ENCODE results near the gene PIP4K2C.
"Not testable (repeated sequence)": the region's sequence is repeated elsewhere in the genome, so short reads cannot be mapped to it uniquely, and the experiment has no call there.

The PIP4K2C gene

GRCh38 chr12:57632958-57633840 is 42.2 kb downstream of the PIP4K2C start, which contains the start of gene B4GALNT1:
Gene B4GALNT1 (minus strand): TSS chr12:57633201. CDS start chr12:57632132, 1,069 bp downstream.
- in situ Hi-C loops (cut with MboI; ENCODE audit: low sequenced_read_pairs) = no loop called here

- in situ Hi-C loops (cut with MboI; ENCODE audit: low sequenced_read_pairs) = not testable (repeated sequence)
Observed at GRCh38 chr12:57636731-57637130, 45.7 kb downstream of the PIP4K2C start.

GRCh38 chr12:57637364-57637763 is 46.4 kb downstream of the PIP4K2C start:
- in situ Hi-C loops (cut with MboI; ENCODE audit: low sequenced_read_pairs) = no loop called here

GRCh38 chr12:57638096-57638495 is 47.1 kb downstream of the PIP4K2C start:
- in situ Hi-C loops (cut with MboI; ENCODE audit: low sequenced_read_pairs) = no loop called here

- in situ Hi-C loops (cut with MboI; ENCODE audit: low sequenced_read_pairs) = no loop called here
Observed at GRCh38 chr12:57640175-57641042, 49.4 kb downstream of the PIP4K2C start.

- in situ Hi-C loops (cut with MboI; ENCODE audit: low sequenced_read_pairs) = no loop called here
Observed at GRCh38 chr12:57641699-57642442, 50.9 kb downstream of the PIP4K2C start.

- in situ Hi-C loops (cut with MboI; ENCODE audit: low sequenced_read_pairs) = not testable (repeated sequence)
Observed at GRCh38 chr12:57645990-57646658, 55.1 kb downstream of the PIP4K2C start.

GRCh38 chr12:57646659-57647049 is 55.7 kb downstream of the PIP4K2C start:
- in situ Hi-C loops (cut with MboI; ENCODE audit: low sequenced_read_pairs) = not testable (repeated sequence)

Measured in HL-60/S4 treated with retinoic acid at 250 ng/mL for 4 days and 3 days (cell line).